GM21528 (cell line): ENCODE data around the gene GET4.
"Not testable (repeated sequence)": the region's sequence is repeated elsewhere in the genome, so short reads cannot be mapped to it uniquely, and the experiment has no call there.

ENCODE experiments used
- ATAC-seq: cut with Tn5 transposase; IDR thresholded peaks from one replicate; pipeline ENCODE4 v1.9.1; 2021; ENCODE audit warnings: mild to moderate bottlenecking, moderate library complexity; ENCODE audit not compliant: unreplicated experiment, low FRiP score

Gene GET4

GRCh38 chr7:897086-897485 is 20.7 kb downstream of the GET4 start:
- no peak for ATAC-seq

- no peak for ATAC-seq
Observed at GRCh38 chr7:897771-898376, 21.5 kb downstream of the GET4 start.

- ATAC-seq, result no peak
Observed at GRCh38 chr7:898460-898854, 22.1 kb downstream of the GET4 start.

- ATAC-seq, result no peak
Observed at GRCh38 chr7:898855-899681, 22.7 kb downstream of the GET4 start.

- ATAC-seq, result no peak
Observed at GRCh38 chr7:899806-900205, 23.5 kb downstream of the GET4 start.

GRCh38 chr7:900331-901040 is 24.1 kb downstream of the GET4 start:
- ATAC-seq, result no peak

GRCh38 chr7:901041-901387 is 24.7 kb downstream of the GET4 start:
- ATAC-seq, result no peak

- no peak for ATAC-seq
Observed at GRCh38 chr7:901388-902154, 25.2 kb downstream of the GET4 start.

- ATAC-seq, result no peak
Observed at GRCh38 chr7:902996-903395, 26.6 kb downstream of the GET4 start.

GRCh38 chr7:903921-904755 is 27.8 kb downstream of the GET4 start:
- no peak for ATAC-seq

GRCh38 chr7:904847-905246 is 28.5 kb downstream of the GET4 start:
- ATAC-seq, result no peak

GRCh38 chr7:906776-907157 is 30.4 kb downstream of the GET4 start:
- no peak for ATAC-seq

- ATAC-seq, result no peak
Observed at GRCh38 chr7:907158-907980, 31.0 kb downstream of the GET4 start.

GRCh38 chr7:908159-908581 is 31.8 kb downstream of the GET4 start:
- ATAC-seq, result no peak

GRCh38 chr7:908591-909357 is 32.4 kb downstream of the GET4 start:
- not testable (repeated sequence) for ATAC-seq

GRCh38 chr7:909358-910329 is 33.3 kb downstream of the GET4 start:
- no peak for ATAC-seq

- ATAC-seq, result no peak
Observed at GRCh38 chr7:910441-910861, 34.1 kb downstream of the GET4 start.
